ENCODE data around the gene SETD1B. TPM values are rescaled to one million over a fixed set of nuclear protein-coding genes. Genes with fewer than 3 reads are reported as not detected.

The SETD1B gene
- total RNA-seq, 2 donors from 2014 or later, result 19.2 to 27.5 TPM

DNA sequence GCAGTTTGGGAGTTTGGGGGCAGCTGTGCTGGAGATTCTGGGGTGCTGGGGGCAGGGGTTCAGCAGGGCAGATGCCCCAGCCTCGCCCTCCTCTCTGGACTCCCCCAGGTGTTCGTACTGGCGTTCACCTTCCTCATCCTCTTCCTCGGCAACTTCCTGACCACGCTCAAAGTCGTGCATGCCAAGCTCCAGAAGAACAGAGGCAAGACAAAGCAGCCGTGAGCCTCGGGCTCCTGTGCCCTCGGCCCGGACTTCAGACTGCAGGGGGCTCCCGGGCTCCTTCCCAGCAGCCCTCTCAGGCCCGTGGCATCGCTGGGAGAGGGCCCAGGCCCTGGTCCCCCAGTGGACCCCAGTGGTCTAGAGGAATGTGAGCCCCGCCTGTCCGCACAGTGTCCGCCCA is 28.3 kb upstream of the SETD1B start:
- TF ChIP-seq POLR2AphosphoS5 (IDR thresholded peaks at IDR 0.05) (no peak), POLR2A (IDR thresholded peaks at IDR 0.05) (no peak)
- TF ChIP-seq, protein P1, sequence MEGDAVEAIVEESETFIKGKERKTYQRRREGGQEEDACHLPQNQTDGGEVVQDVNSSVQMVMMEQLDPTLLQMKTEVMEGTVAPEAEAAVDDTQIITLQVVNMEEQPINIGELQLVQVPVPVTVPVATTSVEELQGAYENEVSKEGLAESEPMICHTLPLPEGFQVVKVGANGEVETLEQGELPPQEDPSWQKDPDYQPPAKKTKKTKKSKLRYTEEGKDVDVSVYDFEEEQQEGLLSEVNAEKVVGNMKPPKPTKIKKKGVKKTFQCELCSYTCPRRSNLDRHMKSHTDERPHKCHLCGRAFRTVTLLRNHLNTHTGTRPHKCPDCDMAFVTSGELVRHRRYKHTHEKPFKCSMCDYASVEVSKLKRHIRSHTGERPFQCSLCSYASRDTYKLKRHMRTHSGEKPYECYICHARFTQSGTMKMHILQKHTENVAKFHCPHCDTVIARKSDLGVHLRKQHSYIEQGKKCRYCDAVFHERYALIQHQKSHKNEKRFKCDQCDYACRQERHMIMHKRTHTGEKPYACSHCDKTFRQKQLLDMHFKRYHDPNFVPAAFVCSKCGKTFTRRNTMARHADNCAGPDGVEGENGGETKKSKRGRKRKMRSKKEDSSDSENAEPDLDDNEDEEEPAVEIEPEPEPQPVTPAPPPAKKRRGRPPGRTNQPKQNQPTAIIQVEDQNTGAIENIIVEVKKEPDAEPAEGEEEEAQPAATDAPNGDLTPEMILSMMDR (IDR thresholded peaks at IDR 0.05), result no peak
- H3K4me3 ChIP-seq, result no peak overlapping the region
- H3K4me1 ChIP-seq (replicated peaks), result no peaks in the 10 kb centered on the region
- 82% methylated on average over 16 of the region's 16 CpGs for WGBS
- H3K36me3 ChIP-seq, result no peaks in the 10 kb centered on the region
- H3K9me3 ChIP-seq, result no peaks in the 10 kb centered on the region
- no peak overlapping the region for H3K27ac ChIP-seq
- DNase-seq (ENCODE audit: low spot score), result no peak
- intact Hi-C loops (cut with DNase I), result no loop called here
- H3K27me3 ChIP-seq (replicated peaks; ENCODE audit: insufficient read depth), result no peaks in the 10 kb centered on the region

DNA sequence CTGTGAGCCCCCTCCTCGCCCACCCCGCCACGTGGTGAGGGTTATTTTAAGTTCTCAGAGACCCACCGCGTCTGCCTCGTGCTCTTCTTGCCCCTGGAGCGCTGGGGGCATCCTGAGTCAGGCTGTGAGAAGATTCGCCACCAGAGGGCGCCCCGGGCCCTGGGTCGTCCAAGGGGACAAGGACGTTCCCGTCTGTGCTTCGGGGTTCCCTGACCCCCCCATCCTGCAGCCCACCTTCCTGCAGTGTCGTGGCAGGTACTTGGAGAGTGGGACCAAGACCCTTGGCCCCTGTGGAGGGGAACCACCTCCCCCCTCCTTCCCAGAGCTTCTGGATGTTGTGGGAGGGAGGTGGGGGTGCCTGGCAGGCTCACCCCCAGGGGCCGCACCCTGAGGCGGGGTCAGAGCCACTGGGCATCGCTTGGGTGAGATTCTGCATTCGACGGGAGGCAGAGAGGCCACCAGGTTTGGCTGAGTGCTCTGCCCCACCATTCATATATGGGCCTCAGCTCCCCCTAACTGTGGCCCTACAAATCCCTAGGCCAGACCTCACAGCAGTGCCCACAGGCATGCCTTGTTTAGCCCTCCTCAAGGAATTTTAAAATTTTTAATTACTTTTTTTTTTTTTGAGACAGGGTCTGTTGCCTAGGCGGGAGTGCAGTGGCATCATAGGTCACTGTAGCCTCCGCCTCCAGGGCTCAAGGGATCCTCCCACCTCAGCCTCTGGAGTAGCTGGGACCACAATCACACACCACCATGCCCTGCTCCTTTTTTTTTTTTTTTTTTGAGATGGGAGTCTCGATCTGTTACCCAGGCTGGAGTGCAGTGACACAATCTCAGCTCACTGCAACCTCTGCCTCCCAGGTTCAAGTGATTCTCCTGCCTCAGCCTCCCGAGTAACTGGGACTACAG is 27.4 kb upstream of the SETD1B start:
- H3K4me1 ChIP-seq (replicated peaks), result no peaks in the 10 kb centered on the region
- no peak overlapping the region for H3K4me3 ChIP-seq
- peak; percentile 59 for DNase-seq (ENCODE audit: low spot score)
- intact Hi-C loops (cut with DNase I), result no loop called here
- WGBS, result 34% methylated on average over 24 of the region's 24 CpGs
- no peaks in the 10 kb centered on the region for H3K9me3 ChIP-seq
- H3K27me3 ChIP-seq (replicated peaks; ENCODE audit: insufficient read depth), result no peaks in the 10 kb centered on the region
- H3K27ac ChIP-seq, result no peak overlapping the region
- TF ChIP-seq POLR2AphosphoS5 (IDR thresholded peaks at IDR 0.05) (peak; percentile 23), POLR2A (IDR thresholded peaks at IDR 0.05) (no peak)
- TF ChIP-seq, protein P1 (IDR thresholded peaks at IDR 0.05), result peak; percentile 78 to 87 (median 82)
- H3K36me3 ChIP-seq, result no peaks in the 10 kb centered on the region

DNA sequence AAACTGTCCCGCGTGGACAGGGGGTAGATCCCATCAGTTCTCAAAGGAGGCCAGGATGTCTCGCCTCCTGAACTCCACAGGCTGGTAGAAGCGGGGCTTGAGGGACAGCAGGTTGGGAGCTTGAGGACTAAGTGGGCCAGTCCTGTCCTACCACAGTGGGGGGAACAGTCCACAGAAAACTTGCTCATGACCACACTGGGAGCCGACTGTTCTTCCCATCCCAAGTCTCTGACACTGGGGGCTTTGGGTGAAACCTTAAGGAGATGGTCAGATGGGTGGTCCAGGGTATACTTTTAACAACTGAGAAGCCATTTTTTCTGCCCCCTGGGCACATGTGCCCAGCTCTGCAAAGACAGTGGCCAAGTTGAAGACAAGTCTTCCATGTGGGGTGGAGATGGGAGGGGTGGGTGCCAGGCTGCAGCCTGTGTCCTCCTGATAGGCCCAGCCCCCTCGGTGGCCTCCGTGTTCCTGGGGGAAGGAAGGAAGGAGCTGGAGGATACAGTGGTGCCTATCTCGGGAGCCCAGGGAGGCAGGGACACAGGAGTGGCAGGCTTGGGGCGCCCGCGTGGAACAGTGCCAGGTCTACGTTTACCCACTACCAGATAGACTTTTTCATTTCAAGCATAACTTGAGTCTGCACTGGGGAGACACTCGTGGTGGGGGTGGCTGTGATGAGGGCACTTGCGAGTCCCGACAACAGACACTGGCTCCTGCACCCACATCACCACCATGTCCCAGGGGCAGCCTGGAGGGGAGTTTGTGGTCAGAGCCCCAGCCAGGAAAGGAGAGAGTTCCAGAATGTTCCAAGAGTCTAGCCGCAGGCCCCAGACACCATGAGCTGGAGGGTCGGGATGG is 25.0 kb upstream of the SETD1B start:
- Histone ChIP-seq H3K4me3 (no peak overlapping the region), H3K27me3 (replicated peaks; ENCODE audit: insufficient read depth) (no peaks in the 10 kb centered on the region), H3K27ac (no peak overlapping the region), H3K9me3 (no peaks in the 10 kb centered on the region), H3K4me1 (replicated peaks) (peaks cover 5% of the 10 kb centered on the region), H3K36me3 (no peaks in the 10 kb centered on the region)
- no peak for DNase-seq (ENCODE audit: low spot score)
- intact Hi-C loops (cut with DNase I), result no loop called here
- 72% methylated on average over 13 of the region's 17 CpGs for WGBS
- TF ChIP-seq POLR2AphosphoS5 (IDR thresholded peaks at IDR 0.05), result no peak
- TF ChIP-seq, protein P1 (IDR thresholded peaks at IDR 0.05), result no peak
- TF ChIP-seq POLR2A (IDR thresholded peaks at IDR 0.05), result no peak

DNA sequence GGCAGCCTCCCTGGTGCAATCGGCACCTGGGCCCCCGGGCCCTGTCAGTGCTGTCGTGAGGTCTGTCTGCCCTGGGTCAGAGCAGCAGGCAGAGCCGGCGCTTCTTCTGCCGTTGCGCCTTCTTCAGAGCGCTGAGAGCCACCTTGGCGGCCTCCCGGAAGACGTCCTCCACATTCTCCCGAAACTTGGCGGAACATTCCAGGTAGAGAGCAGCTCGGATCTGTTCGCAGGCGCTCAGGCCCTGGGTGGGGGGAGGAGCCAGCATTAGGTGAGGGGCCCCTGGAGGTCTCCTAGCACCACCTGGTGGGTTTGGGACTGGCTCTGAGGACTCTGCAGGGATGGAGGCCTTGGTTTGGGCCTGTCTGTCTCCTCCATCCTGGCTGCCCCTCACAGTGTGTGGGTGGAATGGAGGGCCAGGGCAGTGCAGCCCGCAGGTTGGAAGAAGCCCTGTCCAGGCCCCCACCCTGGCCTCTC is 24.4 kb upstream of the SETD1B start:
- H3K9me3 ChIP-seq, result no peaks in the 10 kb centered on the region
- DNase-seq (ENCODE audit: low spot score), result no peak
- no peaks in the 10 kb centered on the region for H3K36me3 ChIP-seq
- no peak overlapping the region for H3K27ac ChIP-seq
- no peak overlapping the region for H3K4me3 ChIP-seq
- H3K4me1 ChIP-seq (replicated peaks), result peaks cover 5% of the 10 kb centered on the region
- TF ChIP-seq, protein P1 (IDR thresholded peaks at IDR 0.05), result no peak
- no peak for TF ChIP-seq POLR2AphosphoS5 (IDR thresholded peaks at IDR 0.05)
- no peak for TF ChIP-seq POLR2A (IDR thresholded peaks at IDR 0.05)
- no peaks in the 10 kb centered on the region for H3K27me3 ChIP-seq (replicated peaks; ENCODE audit: insufficient read depth)
- intact Hi-C loops (cut with DNase I), result no loop called here
- 91% methylated on average over 17 of the region's 17 CpGs for WGBS

All from prostate gland (tissue), 2 donors.